Tibial nerve (tissue), 4 donors: ENCODE measurements around the gene RNF212. TPM values are rescaled to one million over a fixed set of nuclear protein-coding genes. Genes with fewer than 3 reads are reported as not detected.

Experiments used
- DNase-seq, 2 donors: peaks; one replicate each; pipeline ENCODE4 v3.0.0-alpha.2; 2019; ENCODE audit warnings: low spot score in 2 of 2
- H3K27ac ChIP-seq, 4 donors: fragments of 200-600 bp; sonication (generic) in 3 of 4; one replicate each; pipeline ENCODE4 v1.5.1; 2017 to 2019; ENCODE audit warnings: mild to moderate bottlenecking in 1 of 4
- H3K27me3 ChIP-seq, 2 donors: fragments of 200-600 bp; sonication (generic) in 1 of 2; one replicate each; pipeline versions ENCODE4 v1.5.1 to v1.6.0; 2017 to 2019
- H3K36me3 ChIP-seq, 3 donors: fragments of 200-600 bp; sonication (generic); one replicate each; pipeline ENCODE4 v1.5.1; 2018 to 2019
- H3K4me1 ChIP-seq, 4 donors: fragments of 200-600 bp; sonication (generic) in 3 of 4; one replicate each; pipeline ENCODE4 v1.5.1; 2017 to 2019
- H3K4me3 ChIP-seq, 4 donors: fragments of 200-600 bp; sonication (generic) in 3 of 4; one replicate each; pipeline ENCODE4 v1.5.1; 2017 to 2019; ENCODE audit warnings: mild to moderate bottlenecking in 1 of 4, moderate library complexity in 1 of 4
- H3K9me3 ChIP-seq, 4 donors: fragments of 200-600 bp; sonication (generic) in 3 of 4; one replicate each; pipeline ENCODE4 v1.5.1; 2017 to 2019
- CTCF ChIP-seq, 5 experiments: fragments of 200-600 bp in 3 of 5; fragments of 450-650 bp in 2 of 5; sonication (generic) in 3 of 5; IDR thresholded peaks; one replicate each; pipeline ENCODE4 v1.5.1; 2016 to 2019; ENCODE audit warnings: antibody characterized with exemption in 5 of 5, mild to moderate bottlenecking in 3 of 5, moderate library complexity in 2 of 5
- EP300 ChIP-seq, 2 donors: sonication (generic); formaldehyde crosslinking; IDR thresholded peaks; one replicate each; pipeline ENCODE4 v1.6.1; 2017; ENCODE audit warnings: antibody characterized with exemption in 2 of 2, mild to moderate bottlenecking in 1 of 2
- POLR2A ChIP-seq, 2 donors: fragments of 450-650 bp; IDR thresholded peaks; one replicate each; pipeline ENCODE4 v1.6.1; 2017; ENCODE audit warnings: antibody characterized with exemption in 2 of 2, mild to moderate bottlenecking in 2 of 2, moderate library complexity in 2 of 2
- WGBS, 2 donors: methylation state at CpG; one replicate each; pipeline ENCODE4 v1.1.5; 2018; 5-methylcytosine and 5-hydroxymethylcytosine counted together
- total RNA-seq, 4 donors: library from RNA; depleted of rRNA; stranded (reverse); fragments of >200 nt; gene quantifications; one replicate each; pipeline ENCODE4 v1.1.0, GENCODE V29; 2016

Gene RNF212
- total RNA-seq, 4 donors from 2014 or later, result 2.5 to 24.7 (median 9.8) TPM

- no peak overlapping the region for H3K4me3 ChIP-seq
- no peaks in the 10 kb centered on the region for H3K27me3 ChIP-seq
- H3K4me1 ChIP-seq, result peaks cover 0 to 100% (median 50%) of the 10 kb centered on the region in 4 donors
- no peak for TF ChIP-seq CTCF (IDR thresholded peaks at IDR 0.05)
- TF ChIP-seq POLR2A (IDR thresholded peaks at IDR 0.05), result no peak
- no peak for TF ChIP-seq EP300 (IDR thresholded peaks at IDR 0.05)
- no peaks in the 10 kb centered on the region for H3K9me3 ChIP-seq
- no peak overlapping the region for H3K27ac ChIP-seq
- no peak for DNase-seq
- 80 to 83% methylated on average over 17 to 18 of the region's 21 CpGs for WGBS, 2 donors
- H3K36me3 ChIP-seq, result no peaks in the 10 kb centered on the region
These were observed 72.8 kb downstream of the RNF212 start for GRCh38 chr4:1040344-1041146.

- peak overlapping the region in 3 of 4 donors; percentile 65 to 81 (median 68) for H3K27ac ChIP-seq
- peaks cover 5 to 100% (median 52%) of the 10 kb centered on the region in 4 donors for H3K4me1 ChIP-seq
- no peaks in the 10 kb centered on the region for H3K36me3 ChIP-seq
- H3K27me3 ChIP-seq, result no peaks in the 10 kb centered on the region
- 53 to 58% methylated on average over 11 to 18 of the region's 20 CpGs for WGBS, 2 donors
- DNase-seq, result no peak
- no peak for TF ChIP-seq EP300 (IDR thresholded peaks at IDR 0.05)
- TF ChIP-seq CTCF (IDR thresholded peaks at IDR 0.05), result no peak
- TF ChIP-seq POLR2A (IDR thresholded peaks at IDR 0.05), result no peak
- no peaks in the 10 kb centered on the region for H3K9me3 ChIP-seq
- no peak overlapping the region for H3K4me3 ChIP-seq
These were observed 73.6 kb downstream of the RNF212 start for GRCh38 chr4:1039493-1040343.

GRCh38 chr4:1038948-1039492 lies 74.3 kb downstream of the RNF212 start:
- Histone ChIP-seq H3K27me3 (no peaks in the 10 kb centered on the region), H3K27ac (peak overlapping the region in 3 of 4 donors; percentile 65 to 81 (median 68)), H3K36me3 (no peaks in the 10 kb centered on the region), H3K4me3 (no peak overlapping the region), H3K4me1 (peaks cover 5 to 100% (median 53%) of the 10 kb centered on the region in 4 donors), H3K9me3 (no peaks in the 10 kb centered on the region)
- DNase-seq, result no peak
- TF ChIP-seq EP300 (IDR thresholded peaks at IDR 0.05) (no peak), POLR2A (IDR thresholded peaks at IDR 0.05) (no peak), CTCF (IDR thresholded peaks at IDR 0.05) (no peak)
- WGBS, 2 donors, result 68 to 70% methylated on average over 7 to 16 of the region's 16 CpGs

- 89 to 93% methylated on average over 10 to 16 of the region's 26 CpGs for WGBS, 2 donors
- no peaks in the 10 kb centered on the region for H3K27me3 ChIP-seq
- no peaks in the 10 kb centered on the region for H3K36me3 ChIP-seq
- peak overlapping the region in 1 of 4 donors; percentile 68 for H3K27ac ChIP-seq
- DNase-seq, result no peak
- TF ChIP-seq CTCF (IDR thresholded peaks at IDR 0.05) (no peak), EP300 (IDR thresholded peaks at IDR 0.05) (no peak), POLR2A (IDR thresholded peaks at IDR 0.05) (no peak)
- H3K4me3 ChIP-seq, result no peak overlapping the region
- peaks cover 5 to 98% (median 48%) of the 10 kb centered on the region in 4 donors for H3K4me1 ChIP-seq
- H3K9me3 ChIP-seq, result no peaks in the 10 kb centered on the region
These were observed 76.2 kb downstream of the RNF212 start for GRCh38 chr4:1036976-1037810.
